HG03432 (cell line): ENCODE measurements around the gene VMAC.
"Not testable (repeated sequence)": the region's sequence is repeated elsewhere in the genome, so short reads cannot be mapped to it uniquely, and the experiment has no call there.

Source experiments
- ATAC-seq: cut with Tn5 transposase; IDR thresholded peaks from one replicate; pipeline ENCODE4 v1.9.1; 2021; ENCODE audit warnings: mild to moderate bottlenecking, moderate library complexity; ENCODE audit not compliant: unreplicated experiment

The VMAC gene

GRCh38 chr19:5904352-5905113 lies at the start of gene VMAC:
Gene VMAC (plus strand): TSS chr19:5904872. CDS start chr19:5904891, 19 bp downstream.
- ATAC-seq = peak; percentile 81

- not testable (repeated sequence) for ATAC-seq
These were observed 49.5 kb upstream of the VMAC start for GRCh38 chr19:5855151-5855550.

GRCh38 chr19:5857203-5858081 lies 47.2 kb upstream of the VMAC start:
- ATAC-seq = no peak

GRCh38 chr19:5863030-5863665 lies 41.5 kb upstream of the VMAC start:
- no peak for ATAC-seq

GRCh38 chr19:5864013-5864720 lies 40.5 kb upstream of the VMAC start:
- no peak for ATAC-seq

- ATAC-seq = no peak
These were observed 39.8 kb upstream of the VMAC start for GRCh38 chr19:5864725-5865486.

GRCh38 chr19:5865772-5866171 lies 38.9 kb upstream of the VMAC start:
- no peak for ATAC-seq

- ATAC-seq = no peak
These were observed 37.2 kb upstream of the VMAC start for GRCh38 chr19:5867201-5868136.

- no peak for ATAC-seq
These were observed 33.7 kb upstream of the VMAC start for GRCh38 chr19:5870986-5871394.

- no peak for ATAC-seq
These were observed 31.0 kb upstream of the VMAC start for GRCh38 chr19:5873617-5874199.

GRCh38 chr19:5874496-5874895 lies 30.2 kb upstream of the VMAC start:
- ATAC-seq = not testable (repeated sequence)

- no peak for ATAC-seq
These were observed 27.2 kb upstream of the VMAC start for GRCh38 chr19:5877427-5877826.

- no peak for ATAC-seq
These were observed 26.8 kb upstream of the VMAC start for GRCh38 chr19:5877882-5878281.

- no peak for ATAC-seq
These were observed 24.5 kb upstream of the VMAC start for GRCh38 chr19:5880196-5880595.

GRCh38 chr19:5880604-5881078 lies 24.0 kb upstream of the VMAC start:
- ATAC-seq = no peak

- no peak for ATAC-seq
These were observed 23.0 kb upstream of the VMAC start for GRCh38 chr19:5881543-5882299.

- ATAC-seq = no peak
These were observed 22.2 kb upstream of the VMAC start for GRCh38 chr19:5882421-5882968.
